ENCODE results near the gene GNA12. TPM values are rescaled to one million over a fixed set of nuclear protein-coding genes. Genes with fewer than 3 reads are reported as not detected.

GNA12 gene
- total and polyA plus RNA-seq, 9 of the 15 experiments (the other 6 are each of a cell fraction or from before 2014, with no cell fraction given), result 0.65 to 32.7 (median 9.6) TPM

- TF ChIP-seq NKRF (IDR thresholded peaks at IDR 0.05; ENCODE audit: borderline replicate concordance), result no peak
- TF ChIP-seq ZNF592 (IDR thresholded peaks at IDR 0.05), result no peak
- no peak for TF ChIP-seq NBN (IDR thresholded peaks at IDR 0.05; ENCODE audit: low read depth)
- no peak for TF ChIP-seq TSC22D4 (tag; IDR thresholded peaks at IDR 0.05)
- no peak; a peak in 1 of 4 replicates for TF ChIP-seq KDM1A (IDR thresholded peaks at IDR 0.05)
- no peak for TF ChIP-seq ZBTB26 (CRISPR knock-in tag; IDR thresholded peaks at IDR 0.05)
- TF ChIP-seq ZNF24 (IDR thresholded peaks at IDR 0.05), result no peak
- no peak for TF ChIP-seq ZNF395 (CRISPR knock-in tag; IDR thresholded peaks at IDR 0.05)
- peak; percentile 72 for TF ChIP-seq TFAP4 (CRISPR knock-in tag; IDR thresholded peaks at IDR 0.05; ENCODE audit: borderline replicate concordance)
- no peak for TF ChIP-seq AFF1 (IDR thresholded peaks at IDR 0.05; ENCODE audit: low read depth in 1 of 2, partially characterized antibody in 2 of 2)
- no peak for TF ChIP-seq RBM34 (IDR thresholded peaks at IDR 0.05; ENCODE audit: borderline replicate concordance, insufficient read depth, low read length)
- no peak for TF ChIP-seq TBP (optimal IDR thresholded peaks at IDR 0.05; ENCODE audit: low read depth, low read length)
These were observed at the start of gene GNA12 (continued) for GRCh38 chr7:2844153-2845033.

Measured in K562 (cell line).